Body of pancreas (tissue), 4 donors: ENCODE results near the gene TMEM30B. TPM values are rescaled to one million over a fixed set of nuclear protein-coding genes. Genes with fewer than 3 reads are reported as not detected.

ENCODE experiments used
- ATAC-seq: fragments of 150-250 bp; one replicate; pipeline ENCODE4 v1.9.1; 2016
- DNase-seq, 4 donors: peaks; one replicate each; pipeline ENCODE4 v3.0.0-alpha.2; 2019
- H3K27ac ChIP-seq, 4 donors: fragments of 200-600 bp; sonication (generic); 1 replicate in 3 of 4; 2 replicates in 1 of 4; pipeline versions ENCODE4 v1.5.1 to v1.6.1; 2016 to 2019; ENCODE audit warnings: mild to moderate bottlenecking in 1 of 4, mixed read lengths in 1 of 4, moderate library complexity in 1 of 4
- H3K27me3 ChIP-seq, 2 donors: fragments of 200-600 bp; sonication (generic); one replicate each; pipeline ENCODE4 v1.6.0; 2016; ENCODE audit warnings: mild to moderate bottlenecking in 1 of 2
- H3K36me3 ChIP-seq, 2 donors: fragments of 200-600 bp; sonication (generic); replicated peaks in 1 of 2; 2 replicates each; pipeline ENCODE4 v1.5.1; 2016; ENCODE audit warnings: low read depth in 2 of 2; ENCODE audit not compliant: insufficient read depth in 1 of 2
- H3K4me1 ChIP-seq: fragments of 200-600 bp; sonication (generic); one replicate; pipeline ENCODE4 v1.6.0; 2016
- H3K4me3 ChIP-seq, 2 donors: fragments of 200-600 bp; sonication (generic); 1 replicate in 1 of 2; 2 replicates in 1 of 2; pipeline ENCODE4 v1.5.1; 2016 to 2019
- H3K9me3 ChIP-seq, 3 donors: fragments of 200-600 bp; sonication (generic); 1 replicate in 2 of 3; 2 replicates in 1 of 3; pipeline ENCODE4 v1.5.1; 2016
- POLR2A ChIP-seq, 3 donors: fragments of 450-650 bp; IDR thresholded peaks; one replicate each; pipeline ENCODE4 v1.6.1; 2016; ENCODE audit warnings: antibody characterized with exemption in 3 of 3, mild to moderate bottlenecking in 2 of 3
- WGBS, 2 donors: methylation state at CpG; one replicate each; pipeline ENCODE4 v1.1.5; 2017; 5-methylcytosine and 5-hydroxymethylcytosine counted together
- intact Hi-C: fragments of 100-400 bp; cut with DNase I; formaldehyde crosslinking; loops from one replicate; pipeline ENCODE4 v1.15.1; 2023
- total RNA-seq, 2 donors: library from RNA; depleted of rRNA; stranded (reverse); fragments of >200 nt; gene quantifications; one replicate each; pipeline ENCODE4 v1.1.0, GENCODE V29; 2016
- TF ChIP-seq, protein P1 (sequence below), 7 experiments: fragments of 450-650 bp in 4 of 7; fragments of 200-600 bp in 3 of 7; sonication (generic) in 3 of 7; IDR thresholded peaks; one replicate each; pipeline ENCODE4 v1.5.1; 2016 to 2019; ENCODE audit warnings: antibody characterized with exemption in 7 of 7

The TMEM30B gene
- total RNA-seq, 2 donors from 2014 or later = 14.5 to 30.4 TPM

DNA sequence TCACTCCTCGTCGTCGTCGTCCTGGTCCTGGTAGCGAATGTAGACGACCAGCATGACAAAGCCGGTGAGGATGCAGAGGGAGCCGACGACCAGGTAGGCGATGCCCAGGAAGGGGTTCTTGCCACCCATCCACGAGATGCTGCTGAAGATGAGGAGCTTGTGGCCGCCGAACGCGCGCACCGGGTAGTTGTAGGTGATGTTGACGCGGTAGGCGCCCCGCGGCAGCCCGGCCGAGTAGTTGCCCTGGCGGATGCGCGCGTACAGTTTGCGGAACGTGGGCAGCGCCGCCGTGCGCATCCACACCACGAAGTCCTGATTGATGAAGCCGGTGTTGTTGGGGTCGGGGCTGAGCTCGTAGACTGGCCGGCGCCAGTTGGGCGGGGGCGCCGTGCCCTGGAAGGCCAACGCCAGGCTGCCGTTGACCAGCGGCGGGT lies 1.0 kb downstream of the TMEM30B start:
- intact Hi-C loops = no loop called here
- ATAC-seq (peak; percentile 4), DNase-seq (peak in 3 of 4 donors; percentile 33 to 57 (median 50))
- Histone ChIP-seq H3K4me1 (peaks cover 39% of the 10 kb centered on the region), H3K27me3 (no peaks in the 10 kb centered on the region), H3K9me3 (no peaks in the 10 kb centered on the region), H3K36me3 (no peaks in the 10 kb centered on the region), H3K27ac (peak overlapping the region; percentile 97 to 100 (median 100)), H3K4me3 (peak overlapping the region; percentile 62 to 69)
- WGBS, 2 donors = 8% methylated on average over 47 of the region's 47 CpGs; no CpG with 5 or more reads in 1 of the 2 donors
- TF ChIP-seq, protein P1, sequence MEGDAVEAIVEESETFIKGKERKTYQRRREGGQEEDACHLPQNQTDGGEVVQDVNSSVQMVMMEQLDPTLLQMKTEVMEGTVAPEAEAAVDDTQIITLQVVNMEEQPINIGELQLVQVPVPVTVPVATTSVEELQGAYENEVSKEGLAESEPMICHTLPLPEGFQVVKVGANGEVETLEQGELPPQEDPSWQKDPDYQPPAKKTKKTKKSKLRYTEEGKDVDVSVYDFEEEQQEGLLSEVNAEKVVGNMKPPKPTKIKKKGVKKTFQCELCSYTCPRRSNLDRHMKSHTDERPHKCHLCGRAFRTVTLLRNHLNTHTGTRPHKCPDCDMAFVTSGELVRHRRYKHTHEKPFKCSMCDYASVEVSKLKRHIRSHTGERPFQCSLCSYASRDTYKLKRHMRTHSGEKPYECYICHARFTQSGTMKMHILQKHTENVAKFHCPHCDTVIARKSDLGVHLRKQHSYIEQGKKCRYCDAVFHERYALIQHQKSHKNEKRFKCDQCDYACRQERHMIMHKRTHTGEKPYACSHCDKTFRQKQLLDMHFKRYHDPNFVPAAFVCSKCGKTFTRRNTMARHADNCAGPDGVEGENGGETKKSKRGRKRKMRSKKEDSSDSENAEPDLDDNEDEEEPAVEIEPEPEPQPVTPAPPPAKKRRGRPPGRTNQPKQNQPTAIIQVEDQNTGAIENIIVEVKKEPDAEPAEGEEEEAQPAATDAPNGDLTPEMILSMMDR (IDR thresholded peaks at IDR 0.05) = no peak
- TF ChIP-seq POLR2A (IDR thresholded peaks at IDR 0.05) = no peak

DNA sequence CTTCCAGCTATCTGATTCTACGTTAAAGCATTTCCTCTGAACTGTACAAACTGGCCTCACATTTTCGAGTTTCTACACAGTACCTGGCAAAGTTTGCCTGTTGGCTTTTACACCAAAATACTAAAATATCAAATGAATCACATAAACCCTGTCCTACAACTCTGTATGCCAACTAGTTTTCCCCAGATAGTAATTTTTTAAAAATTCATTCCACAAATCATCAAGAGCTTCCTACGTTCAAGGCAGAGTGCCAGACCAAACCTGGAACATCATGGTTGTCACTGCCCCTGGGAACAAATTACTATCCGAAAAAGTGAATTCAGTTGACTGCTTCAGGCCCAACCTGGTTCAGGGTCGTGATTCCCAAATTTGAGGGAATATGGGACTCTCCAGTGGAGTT lies 2.1 kb downstream of the TMEM30B start:
- TF ChIP-seq POLR2A (IDR thresholded peaks at IDR 0.05) = no peak
- TF ChIP-seq, protein P1 (IDR thresholded peaks at IDR 0.05) = no peak
- H3K36me3 ChIP-seq = no peaks in the 10 kb centered on the region
- DNase-seq (no peak), ATAC-seq (no peak)
- H3K27ac ChIP-seq = peak overlapping the region; percentile 13 to 100 (median 98)
- no peaks in the 10 kb centered on the region for H3K9me3 ChIP-seq
- H3K27me3 ChIP-seq = no peaks in the 10 kb centered on the region
- H3K4me1 ChIP-seq = peaks cover 31% of the 10 kb centered on the region
- intact Hi-C loops = no loop called here
- 9 to 12% methylated on average over 5 of the region's 5 CpGs for WGBS, 2 donors
- H3K4me3 ChIP-seq = no peak overlapping the region

DNA sequence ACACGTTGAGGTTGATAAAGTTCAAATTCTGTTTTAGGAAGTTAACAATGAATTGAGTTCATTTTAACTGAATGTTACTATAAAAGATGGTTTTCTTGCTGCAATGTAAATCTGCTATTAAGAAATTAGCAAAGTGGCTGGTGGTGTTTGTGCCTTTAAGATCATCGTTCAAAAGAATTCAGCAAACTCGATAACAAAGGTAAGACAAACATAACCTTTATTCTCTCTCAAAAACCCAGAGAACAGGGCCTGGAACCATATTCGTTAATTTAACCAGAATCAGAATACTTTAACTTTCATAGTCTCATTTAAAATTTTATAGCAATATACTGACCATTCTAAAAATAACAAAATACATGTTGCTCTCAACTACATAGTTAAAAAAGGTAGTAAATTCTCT lies 3.4 kb downstream of the TMEM30B start:
- TF ChIP-seq, protein P1 (IDR thresholded peaks at IDR 0.05) = no peak
- no peak for TF ChIP-seq POLR2A (IDR thresholded peaks at IDR 0.05)
- H3K4me3 ChIP-seq = no peak overlapping the region
- H3K27ac ChIP-seq = peak overlapping the region in 2 of 4 donors; percentile 6 to 97
- peaks cover 25% of the 10 kb centered on the region for H3K4me1 ChIP-seq
- no peak for DNase-seq
- no peak for ATAC-seq
- H3K9me3 ChIP-seq = no peaks in the 10 kb centered on the region
- 17 to 18% methylated on average over 4 of the region's 4 CpGs for WGBS, 2 donors
- no peaks in the 10 kb centered on the region for H3K27me3 ChIP-seq
- intact Hi-C loops = no loop called here
- no peaks in the 10 kb centered on the region for H3K36me3 ChIP-seq

DNA sequence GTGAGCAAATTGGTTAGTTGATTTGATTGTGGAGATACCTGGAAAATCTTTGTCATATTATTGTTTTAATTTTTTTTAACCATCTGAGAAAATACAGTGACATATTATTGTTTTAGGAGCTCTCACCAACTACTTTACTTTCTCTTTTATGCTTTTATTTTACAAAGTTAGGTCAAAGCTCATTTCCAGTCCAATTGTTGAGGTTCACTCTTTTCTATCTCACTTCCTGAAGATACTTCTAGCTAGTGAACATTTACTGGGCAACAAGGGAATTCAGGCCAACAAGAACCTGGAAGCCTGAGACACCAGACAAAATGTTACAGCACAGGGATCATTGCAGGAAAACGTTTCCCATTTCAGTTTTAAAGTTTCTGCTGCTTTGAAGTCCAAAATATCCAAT lies 3.9 kb downstream of the TMEM30B start:
- Histone ChIP-seq H3K27ac (peak overlapping the region in 1 of 4 donors; percentile 6), H3K27me3 (no peaks in the 10 kb centered on the region), H3K4me3 (no peak overlapping the region), H3K36me3 (no peaks in the 10 kb centered on the region), H3K4me1 (peaks cover 20% of the 10 kb centered on the region), H3K9me3 (no peaks in the 10 kb centered on the region)
- TF ChIP-seq, protein P1 (IDR thresholded peaks at IDR 0.05) = no peak
- no peak for TF ChIP-seq POLR2A (IDR thresholded peaks at IDR 0.05)
- WGBS, 2 donors = 19 to 28% methylated on average over 1 of the region's 1 CpG
- intact Hi-C loops = no loop called here
- ATAC-seq = no peak
- no peak for DNase-seq

DNA sequence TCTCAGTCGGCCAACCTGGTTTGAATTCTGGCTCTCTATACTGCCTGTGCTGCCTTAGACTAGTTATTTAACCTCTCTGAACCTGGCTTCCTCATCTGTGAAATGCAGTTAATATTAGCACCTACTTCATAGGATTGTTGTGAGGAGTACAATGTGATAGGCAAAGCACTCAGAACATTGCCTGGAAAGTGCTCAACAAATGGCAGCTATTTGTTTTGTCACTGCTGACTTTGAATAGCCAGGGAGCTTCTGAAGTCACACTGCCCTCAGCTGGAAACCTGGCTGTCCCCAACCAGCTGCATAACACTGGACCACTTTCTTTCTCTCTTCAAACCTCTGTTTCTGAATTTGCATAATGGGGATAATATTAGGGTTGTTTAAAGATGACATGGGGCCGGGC lies 9.6 kb downstream of the TMEM30B start:
- H3K36me3 ChIP-seq = no peaks in the 10 kb centered on the region
- no peaks in the 10 kb centered on the region for H3K4me1 ChIP-seq
- no peaks in the 10 kb centered on the region for H3K27me3 ChIP-seq
- DNase-seq (no peak), ATAC-seq (no peak)
- intact Hi-C loops = no loop called here
- no peaks in the 10 kb centered on the region for H3K9me3 ChIP-seq
- no peak overlapping the region for H3K4me3 ChIP-seq
- 85 to 86% methylated on average over 2 of the region's 2 CpGs for WGBS, 2 donors
- no peak overlapping the region for H3K27ac ChIP-seq
- TF ChIP-seq, protein P1 (IDR thresholded peaks at IDR 0.05) = no peak
- no peak for TF ChIP-seq POLR2A (IDR thresholded peaks at IDR 0.05)
